Measurements from ENCODE around the gene FXYD1.

GRCh38 chr19:35146746-35147459 lies 8.3 kb downstream of the FXYD1 start:
- TF ChIP-seq POLR2A (IDR thresholded peaks at IDR 0.05) (no peak), CTCF (IDR thresholded peaks at IDR 0.05) (no peak)
